Renal cortical epithelial cell (primary cell): Measurements from ENCODE around the gene PLSCR5. TPM values are rescaled to one million over a fixed set of nuclear protein-coding genes. Genes with fewer than 3 reads are reported as not detected.

ENCODE experiments used
- DNase-seq: peaks from one replicate; pipeline ENCODE4 v3.0.0-alpha.2; 2011; ENCODE audit warnings: low read depth
- total RNA-seq: library from RNA; depleted of rRNA; stranded (reverse); fragments of >200 nt; gene quantifications from 2 replicates; pipeline ENCODE4 v1.2.3, GENCODE V29; 2014

PLSCR5 gene, protein sequence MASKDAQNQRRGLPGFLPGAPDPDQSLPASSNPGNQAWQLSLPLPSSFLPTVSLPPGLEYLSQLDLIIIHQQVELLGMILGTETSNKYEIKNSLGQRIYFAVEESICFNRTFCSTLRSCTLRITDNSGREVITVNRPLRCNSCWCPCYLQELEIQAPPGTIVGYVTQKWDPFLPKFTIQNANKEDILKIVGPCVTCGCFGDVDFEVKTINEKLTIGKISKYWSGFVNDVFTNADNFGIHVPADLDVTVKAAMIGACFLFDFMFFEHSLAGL
- not detected in 2 replicates for total RNA-seq

DNA sequence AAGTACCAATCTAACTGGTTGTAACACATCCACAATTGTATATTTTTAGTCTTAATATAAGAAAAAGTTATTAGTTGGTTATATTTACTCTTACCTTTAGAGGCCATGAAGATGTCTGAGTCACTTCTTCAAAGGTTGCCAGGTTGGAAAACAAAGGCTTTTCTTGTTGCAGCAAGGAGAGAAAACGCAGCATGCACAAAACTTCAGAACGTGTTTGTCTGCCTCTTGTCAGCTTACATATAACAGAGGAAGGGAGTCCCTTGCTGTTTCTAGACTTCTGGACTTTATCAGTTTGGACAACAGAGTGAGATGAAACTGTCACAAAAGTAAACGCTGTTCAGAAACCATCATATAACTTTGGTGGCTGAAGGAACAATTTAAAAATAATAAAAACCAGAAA is at the start of gene PLSCR5:
Gene PLSCR5, minus strand, starts transcription at position 241 of the 400 bp plus-strand sequence. Its CDS starts 134 bp downstream, at position 107.
- no peak for DNase-seq

DNA sequence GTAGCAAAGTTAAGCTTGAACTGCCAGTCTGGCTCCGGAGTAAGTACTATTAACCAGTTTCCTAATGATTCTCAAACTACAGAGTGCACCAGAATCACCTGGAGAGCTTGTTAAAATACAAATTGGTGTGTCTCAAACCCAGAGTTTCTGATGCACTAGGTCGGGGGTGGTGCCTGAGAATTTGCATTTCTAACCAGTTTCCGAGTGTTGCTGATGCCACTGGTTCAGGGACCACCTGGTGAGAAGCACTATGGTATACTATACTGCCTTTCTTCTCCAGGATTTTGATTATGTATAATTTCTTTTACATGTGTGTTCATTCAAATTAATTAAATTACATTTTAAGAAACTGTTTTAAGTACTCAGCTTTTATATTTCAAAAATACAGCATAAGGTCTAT is 48.8 kb upstream of the PLSCR5 start:
- no peak for DNase-seq

DNA sequence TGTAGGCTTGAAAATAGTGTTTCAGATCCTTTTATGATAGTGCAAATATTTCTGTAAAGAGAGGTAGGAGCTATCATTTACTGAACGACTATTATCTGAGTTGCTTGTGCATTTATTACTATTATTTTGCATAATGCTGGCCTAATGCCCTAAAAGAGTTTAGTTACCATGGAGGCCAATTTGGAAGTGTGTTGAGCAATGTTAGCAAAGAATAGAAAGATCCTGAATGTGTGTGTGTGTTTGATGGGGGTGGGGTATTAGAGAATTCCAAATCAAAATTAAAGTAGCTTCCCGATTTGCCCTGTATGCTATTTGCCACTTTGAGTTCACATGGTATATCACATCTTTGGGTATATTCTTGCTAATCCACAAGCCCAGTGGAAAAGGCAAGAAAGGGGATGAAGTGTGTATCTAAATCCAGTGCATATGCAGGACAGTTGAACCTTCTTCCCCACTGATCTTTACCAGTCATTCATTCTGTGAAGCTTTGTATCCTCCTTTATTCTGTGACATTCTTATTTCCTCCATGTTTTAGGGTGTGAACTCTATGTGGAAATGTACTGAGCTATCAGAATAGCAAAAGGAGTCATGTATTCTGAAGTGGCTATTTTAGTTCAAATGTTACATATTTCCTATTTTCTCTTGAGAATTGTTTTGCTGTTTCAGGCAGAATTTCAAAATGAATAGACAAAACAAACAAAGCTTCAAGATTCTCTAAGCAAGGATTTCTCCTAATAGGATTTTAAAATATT is 45.7 kb upstream of the PLSCR5 start:
- DNase-seq, result no peak

GRCh38 chr3:146646261-146646660 is 41.1 kb upstream of the PLSCR5 start:
- DNase-seq, result no peak

GRCh38 chr3:146640955-146641867 is 36.1 kb upstream of the PLSCR5 start:
- peak; percentile 51 for DNase-seq

DNA sequence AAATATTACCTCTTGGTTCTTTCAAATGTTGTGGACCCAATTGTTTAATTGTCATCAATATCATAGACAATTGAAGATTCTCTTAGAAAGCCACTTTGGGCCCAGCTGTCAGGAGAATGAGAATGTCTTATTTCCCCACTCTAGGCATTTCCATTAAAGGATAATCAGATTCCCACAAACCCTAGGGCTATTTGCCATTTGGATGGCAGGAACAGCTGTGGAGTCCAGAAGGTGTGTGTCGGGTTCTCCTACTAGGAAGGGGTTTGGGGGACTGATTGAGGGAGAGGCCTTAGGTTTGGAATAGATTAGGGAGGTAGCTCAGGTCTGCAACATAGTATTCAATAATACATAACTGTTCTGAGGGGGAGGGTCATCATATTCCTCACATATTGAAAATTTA is 35.2 kb upstream of the PLSCR5 start:
- no peak for DNase-seq

DNA sequence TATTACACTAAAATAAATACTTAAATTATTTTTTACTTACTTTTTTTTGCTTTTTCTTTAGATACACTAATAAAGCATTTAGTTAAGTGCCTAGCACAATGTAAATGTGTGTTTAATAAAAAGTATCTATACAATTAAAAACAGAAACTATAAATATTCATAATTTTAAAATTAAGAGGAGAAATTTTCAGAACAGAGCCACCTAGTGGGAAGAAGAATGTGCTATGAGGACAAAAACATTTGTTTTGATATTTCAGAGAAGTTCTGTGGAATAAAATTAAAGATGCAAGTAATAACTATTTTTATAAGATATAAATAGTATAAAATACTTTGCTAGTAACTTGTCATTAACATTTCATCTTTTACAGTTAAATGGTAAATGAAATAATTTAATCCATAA is 33.6 kb upstream of the PLSCR5 start:
- DNase-seq, result no peak

GRCh38 chr3:146637871-146638270 is 32.7 kb upstream of the PLSCR5 start:
- DNase-seq, result no peak

GRCh38 chr3:146636881-146637280 is 31.7 kb upstream of the PLSCR5 start:
- no peak for DNase-seq

DNA sequence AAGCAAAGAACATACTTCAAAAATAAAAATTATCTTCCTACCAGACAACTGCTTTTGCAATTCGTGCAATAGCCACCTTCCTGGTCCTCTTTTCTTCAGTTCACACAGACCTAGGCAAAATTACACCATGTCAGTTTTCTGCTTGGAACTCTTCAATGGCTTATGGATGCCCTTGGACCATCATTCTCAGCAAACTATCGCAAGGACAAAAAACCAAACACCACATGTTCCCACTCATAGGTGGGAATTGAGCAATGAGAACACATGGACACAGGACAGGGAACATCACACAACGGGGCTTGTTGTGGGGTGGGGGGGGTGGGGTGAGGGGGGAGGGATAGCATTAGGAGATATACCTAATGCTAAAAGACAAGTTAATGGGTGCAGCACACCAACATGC is 29.2 kb upstream of the PLSCR5 start:
- DNase-seq, result no peak

GRCh38 chr3:146628671-146629070 is 23.5 kb upstream of the PLSCR5 start:
- DNase-seq, result no peak

- DNase-seq, result no peak
Observed at GRCh38 chr3:146626403-146627122, 21.4 kb upstream of the PLSCR5 start.

DNA sequence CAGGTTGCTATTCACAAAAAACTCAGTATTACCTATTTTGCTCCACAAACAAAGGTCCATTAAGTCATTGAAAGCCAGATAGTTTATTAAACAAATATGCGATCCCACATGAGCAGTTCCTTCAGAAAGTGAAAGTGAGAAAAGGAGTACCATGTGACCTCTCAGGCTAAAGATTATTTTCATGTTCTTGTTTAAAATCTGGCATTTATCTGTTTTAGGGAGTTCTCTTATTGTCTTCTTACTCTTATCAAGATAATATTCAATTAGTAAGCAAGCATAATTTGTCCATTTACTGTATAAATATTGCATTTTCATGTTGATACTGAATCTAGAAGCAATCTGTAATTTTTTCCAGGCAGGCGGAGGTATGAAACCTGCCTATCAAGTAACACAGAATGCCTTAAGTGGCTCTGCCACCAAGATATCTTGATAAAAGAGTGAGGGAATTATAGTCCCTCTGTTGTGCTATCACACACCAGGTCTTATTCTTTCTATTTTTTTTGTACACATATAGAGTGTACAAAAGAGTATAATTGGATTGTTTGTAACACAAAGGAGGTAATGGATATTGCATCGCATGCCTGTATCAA is 20.1 kb upstream of the PLSCR5 start:
- peak; percentile 43 for DNase-seq

DNA sequence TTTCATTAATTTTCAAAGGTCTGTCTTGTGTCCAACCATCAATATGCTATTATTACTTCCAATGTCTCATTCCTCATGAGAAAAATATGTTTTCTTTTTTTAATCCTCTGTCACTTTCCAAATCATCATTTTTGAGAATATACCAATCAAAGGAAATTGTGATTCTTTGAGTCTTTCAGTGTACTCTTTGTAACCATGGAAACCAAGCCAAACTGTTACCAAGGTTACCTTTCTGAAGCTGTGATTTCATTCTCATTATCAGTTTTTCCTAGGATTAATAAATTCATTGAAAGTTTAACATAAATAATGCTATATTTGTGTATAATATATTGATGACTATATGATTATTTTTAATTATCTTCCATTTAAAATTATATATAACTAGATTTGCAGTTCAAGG is 16.6 kb upstream of the PLSCR5 start:
- DNase-seq, result no peak

DNA sequence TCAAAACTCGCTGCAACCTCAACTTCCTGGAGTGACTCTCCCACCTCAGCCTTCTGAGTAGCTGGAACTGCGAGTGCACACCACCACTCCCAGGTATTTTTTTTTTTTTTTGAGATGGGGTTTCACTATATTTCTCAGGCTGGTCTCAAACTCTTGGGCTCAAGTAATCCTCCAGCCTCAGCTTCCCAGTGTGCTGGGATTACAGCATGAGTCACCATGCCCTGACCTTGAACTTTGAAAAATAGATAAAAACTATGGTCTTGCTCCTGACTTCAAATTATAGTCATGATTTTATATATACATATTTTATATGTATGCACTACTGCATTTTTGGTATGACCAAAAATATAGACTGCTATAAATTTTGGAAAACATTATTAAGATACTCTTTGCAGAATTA is 6.9 kb upstream of the PLSCR5 start:
- no peak for DNase-seq

GRCh38 chr3:146611096-146611495 is 6.0 kb upstream of the PLSCR5 start:
- no peak for DNase-seq

DNA sequence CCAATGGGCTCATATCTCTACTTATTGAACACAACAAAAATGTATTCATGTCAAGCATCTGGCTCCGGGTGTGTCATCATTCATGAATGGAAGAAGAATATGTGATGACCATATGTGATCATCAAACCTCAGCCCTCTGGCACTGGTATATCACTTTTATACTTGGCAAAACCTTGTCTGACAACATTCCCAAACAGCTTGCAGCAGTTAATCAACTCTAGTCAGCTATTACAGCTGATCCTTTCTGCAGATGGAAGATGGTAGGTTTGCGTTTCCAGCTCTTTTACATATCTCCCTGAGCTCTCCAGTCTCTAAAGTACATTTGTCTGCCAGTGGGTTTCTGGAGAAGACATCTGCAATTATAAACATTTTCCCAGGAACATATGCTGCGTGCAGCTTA is 6.6 kb downstream of the PLSCR5 start:
- DNase-seq, result no peak

DNA sequence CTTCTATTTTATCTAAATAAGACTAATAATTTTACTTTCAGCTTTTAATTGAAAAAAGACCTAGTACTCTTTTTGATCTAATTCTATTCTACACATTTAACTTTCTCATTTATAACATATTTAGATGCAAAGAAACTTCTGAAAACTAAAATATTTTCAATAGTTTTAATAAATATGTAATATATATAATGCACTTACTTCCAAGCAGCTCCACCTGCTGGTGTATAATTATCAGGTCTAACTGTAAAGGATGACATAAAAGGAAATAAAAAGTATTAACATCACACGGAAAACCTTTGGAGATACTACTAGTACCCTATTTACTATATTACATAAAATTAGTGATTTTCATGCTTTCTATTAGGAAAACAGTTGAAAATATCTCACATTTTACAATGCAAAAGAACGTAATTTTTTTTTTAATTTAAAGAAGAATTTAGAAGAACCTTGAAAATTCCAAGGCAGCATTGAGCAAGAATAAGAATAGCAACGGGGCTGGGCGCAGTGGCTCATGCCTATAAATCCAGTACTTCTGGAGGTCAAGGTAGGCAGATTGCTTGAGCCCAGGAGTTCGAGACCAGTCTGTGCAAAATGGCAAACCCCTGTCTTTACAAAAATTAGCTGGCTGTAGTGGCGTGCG is 10.2 kb downstream of the PLSCR5 start:
- DNase-seq, result peak; percentile 16

DNA sequence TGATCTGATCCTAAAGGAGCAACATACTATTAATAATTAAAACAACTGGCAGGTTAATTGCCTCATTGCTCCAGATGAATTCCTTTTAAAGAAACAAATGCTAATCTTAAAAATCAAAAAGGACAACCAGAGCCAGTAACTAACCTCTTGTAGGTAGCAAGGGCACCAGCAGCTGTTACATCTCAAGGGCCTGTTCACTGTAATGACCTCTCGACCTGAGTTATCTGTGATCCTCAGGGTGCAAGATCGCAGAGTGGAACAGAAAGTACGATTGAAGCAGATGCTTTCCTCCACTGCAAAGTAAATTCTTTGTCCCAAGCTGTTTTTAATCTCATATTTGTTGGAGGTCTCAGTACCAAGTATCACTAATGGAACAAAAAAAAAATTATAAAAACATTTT is 11.4 kb downstream of the PLSCR5 start:
- no peak for DNase-seq

GRCh38 chr3:146590521-146590920 is 14.6 kb downstream of the PLSCR5 start:
- no peak for DNase-seq
